GM19452 (cell line): ENCODE results near the gene TEC.
A peak's percentile ranks its signal among the peaks of the same experiment; 100 is the strongest.
"Not testable (repeated sequence)": the region's sequence is repeated elsewhere in the genome, so short reads cannot be mapped to it uniquely, and the experiment has no call there.

Source experiments
- ATAC-seq: cut with Tn5 transposase; IDR thresholded peaks from one replicate; pipeline ENCODE4 v1.9.1; 2021; ENCODE audit not compliant: unreplicated experiment

Gene TEC

DNA sequence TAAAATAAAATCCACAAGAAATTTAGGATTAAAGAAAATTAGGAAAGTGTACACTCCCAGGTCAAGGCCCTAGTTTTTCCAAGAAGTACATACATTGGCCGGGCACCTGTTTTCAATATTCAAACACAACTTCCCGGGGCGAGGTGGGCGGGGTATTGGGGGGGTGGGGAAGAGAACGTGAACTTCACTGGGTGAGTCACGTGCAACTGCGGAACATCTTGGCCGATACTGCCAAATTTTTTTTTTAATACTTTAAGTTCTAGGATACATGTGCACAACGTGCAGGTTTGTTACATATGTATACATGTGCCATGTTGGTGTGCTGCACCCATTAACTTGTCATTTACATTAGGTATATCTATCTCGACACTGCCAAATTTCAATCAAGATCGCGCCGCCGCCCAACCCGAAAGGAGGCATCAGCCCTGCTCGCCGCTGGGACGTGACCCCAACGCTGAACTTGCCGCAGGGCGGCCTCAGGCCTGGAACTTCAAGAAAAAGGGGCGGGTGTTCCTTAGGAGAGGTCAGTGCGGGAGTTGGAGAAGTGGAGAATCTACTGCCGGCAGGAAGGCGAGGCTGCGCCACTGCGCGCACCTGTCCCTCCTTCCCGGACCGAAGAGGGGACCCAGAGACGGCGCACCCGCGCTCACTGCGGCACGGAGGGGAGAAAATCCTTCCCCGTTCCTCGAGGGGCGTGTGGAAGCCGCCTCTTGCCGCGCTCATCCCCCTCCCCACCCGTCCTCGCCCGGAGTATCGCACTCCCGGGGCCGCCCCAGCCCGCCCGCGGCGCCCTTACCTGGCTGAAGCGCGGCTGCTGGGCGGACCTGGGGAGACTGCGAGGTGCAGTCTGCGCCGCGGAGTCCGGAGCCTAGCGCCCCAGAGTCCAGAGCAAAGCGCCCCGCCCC lies at the start of gene TEC:
TSS of gene TEC (minus strand) at position 883 of the 905 bp plus-strand sequence. CDS start 41,224 bp downstream, outside the sequence.
- ATAC-seq: peak; percentile 28

DNA sequence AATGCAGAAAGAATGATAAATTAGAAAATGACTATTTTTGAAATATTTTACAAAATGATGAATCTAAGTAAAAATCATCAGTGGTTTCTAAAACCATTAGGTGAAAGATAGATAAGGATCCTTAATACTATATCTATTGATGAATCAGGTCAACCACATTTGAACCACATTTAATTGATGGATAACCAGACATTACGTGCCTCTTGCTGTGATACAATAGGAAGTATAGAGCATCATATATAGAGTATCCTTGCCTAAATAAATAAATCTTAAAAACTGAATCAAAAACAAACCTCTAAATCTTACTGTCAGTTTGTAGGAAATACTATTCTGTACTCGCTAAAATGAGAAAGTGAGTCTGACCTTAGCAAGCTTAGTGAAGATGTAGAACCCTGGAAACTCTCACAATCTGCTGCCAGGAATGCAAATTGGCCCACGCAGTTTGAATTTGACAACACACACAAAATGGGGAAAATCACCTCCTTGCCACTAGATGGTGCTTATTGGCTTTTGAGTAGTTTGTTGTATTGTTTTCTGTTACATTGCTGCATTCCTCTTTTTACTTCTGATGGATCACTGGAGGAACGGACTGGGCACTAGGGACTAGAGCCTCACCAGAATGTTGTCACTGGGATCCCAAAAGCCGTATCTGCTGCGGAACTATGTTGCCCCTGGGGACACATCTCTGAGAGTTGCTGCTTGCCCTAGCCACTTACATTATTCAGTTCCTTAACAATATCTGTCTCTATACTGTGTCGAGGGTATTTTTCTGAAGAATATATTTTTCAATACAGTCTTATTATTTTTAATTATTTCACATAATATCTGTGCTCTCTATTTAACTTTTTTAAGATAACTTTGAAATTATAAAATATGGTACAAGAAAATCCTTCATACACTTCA lies 46.3 kb upstream of the TEC start:
- peak; percentile 88 for ATAC-seq

- not testable (repeated sequence) for ATAC-seq
Measured at GRCh38 chr4:48314746-48315145, 45.1 kb upstream of the TEC start.

DNA sequence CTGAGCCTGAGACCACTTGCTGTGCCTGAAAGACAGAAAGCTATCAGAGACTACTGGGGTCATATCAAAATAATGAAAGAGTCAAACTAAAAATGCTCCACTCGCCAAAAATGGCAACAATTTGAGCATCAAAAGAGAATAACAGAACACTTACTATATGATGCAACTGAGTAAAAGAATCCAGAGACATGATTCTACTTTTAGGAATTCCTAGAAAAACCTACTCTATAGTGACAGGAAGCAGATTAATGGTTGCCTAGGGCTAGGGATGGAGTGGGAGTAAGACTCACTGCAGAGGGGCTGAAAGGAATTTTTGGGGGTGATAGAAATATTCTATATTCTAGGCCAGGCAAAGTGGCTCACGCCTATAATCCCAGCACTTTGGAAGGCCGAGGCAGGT lies 42.3 kb upstream of the TEC start:
- ATAC-seq: no peak

DNA sequence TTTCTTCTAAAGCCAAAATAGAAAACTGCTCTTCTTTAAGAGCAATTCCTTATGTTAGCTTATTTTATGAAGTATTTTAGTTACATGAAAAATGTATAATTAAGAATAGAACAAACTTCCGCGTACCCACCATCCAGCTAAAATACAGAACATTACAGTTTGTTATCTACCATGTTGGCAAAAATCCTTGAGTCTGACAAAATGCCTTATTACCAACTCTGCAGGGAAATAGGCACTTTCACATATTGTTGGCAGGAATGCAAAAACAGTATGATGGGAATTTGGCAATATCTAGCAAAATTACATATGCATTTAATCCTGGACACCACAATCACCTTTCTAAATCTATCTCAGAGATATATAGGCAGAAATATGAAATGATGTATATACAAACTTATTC lies 39.3 kb upstream of the TEC start:
- ATAC-seq: no peak

DNA sequence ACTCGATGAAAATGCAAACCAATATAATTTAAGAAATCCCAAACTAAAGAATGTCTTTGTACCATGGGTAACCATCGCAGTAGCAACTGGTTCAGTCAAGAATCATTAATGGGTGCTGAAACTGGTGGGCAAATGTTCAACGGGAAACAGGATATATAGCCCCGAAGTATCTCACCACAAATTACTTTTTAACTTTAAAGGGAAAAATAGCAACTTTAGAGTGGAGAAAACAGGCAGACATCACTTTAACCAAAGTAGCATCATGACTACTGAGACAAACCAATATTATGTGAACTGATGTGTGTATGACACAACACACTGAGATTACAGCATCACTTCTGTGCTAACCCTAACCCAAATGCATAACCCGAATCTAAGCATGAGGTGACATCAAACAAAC lies 37.9 kb upstream of the TEC start:
- peak; percentile 88 for ATAC-seq

- ATAC-seq: no peak
Measured at GRCh38 chr4:48305508-48305907, 35.9 kb upstream of the TEC start.

- no peak for ATAC-seq
Measured at GRCh38 chr4:48300004-48300403, 30.4 kb upstream of the TEC start.

DNA sequence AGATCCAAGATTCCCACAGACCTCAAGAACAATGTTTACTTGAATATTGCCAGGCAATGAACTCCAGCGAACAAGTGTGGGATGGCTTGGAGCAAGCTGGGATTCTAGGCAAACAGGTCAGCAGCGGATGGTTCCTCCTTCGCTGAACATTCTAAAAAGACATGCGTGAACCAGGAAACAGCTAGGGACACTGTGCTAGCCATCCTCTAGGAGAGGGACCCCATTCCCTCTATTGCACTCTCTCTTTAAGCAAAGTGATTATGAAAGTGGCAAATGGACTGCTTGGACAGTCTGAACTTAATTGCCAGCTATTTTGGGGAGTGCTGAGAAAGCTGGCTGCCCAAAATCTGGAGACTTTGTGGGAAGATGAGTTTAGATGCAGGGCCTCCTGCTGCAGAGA lies 29.9 kb upstream of the TEC start:
- no peak for ATAC-seq

- no peak for ATAC-seq
Measured at GRCh38 chr4:48297256-48297846, 27.7 kb upstream of the TEC start.

DNA sequence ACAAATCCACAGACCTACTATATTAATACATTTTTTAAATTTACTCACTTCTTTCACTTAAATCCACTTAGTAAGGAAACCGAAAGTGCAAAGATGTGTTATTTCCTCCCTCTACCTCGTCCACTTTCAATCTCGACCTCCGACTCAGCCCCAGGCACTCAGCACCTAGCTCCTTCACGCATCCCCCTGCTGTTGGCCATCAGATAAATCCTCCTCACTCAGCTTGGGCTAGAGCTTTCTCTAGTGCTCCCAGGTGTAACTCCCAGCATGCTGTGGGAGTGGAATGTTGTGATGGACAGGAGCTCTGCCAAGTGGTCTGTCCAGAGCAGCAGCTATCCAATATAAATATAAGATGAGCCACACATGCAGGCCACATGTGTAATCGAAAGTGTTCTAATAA lies 26.7 kb upstream of the TEC start:
- ATAC-seq: peak; percentile 98

DNA sequence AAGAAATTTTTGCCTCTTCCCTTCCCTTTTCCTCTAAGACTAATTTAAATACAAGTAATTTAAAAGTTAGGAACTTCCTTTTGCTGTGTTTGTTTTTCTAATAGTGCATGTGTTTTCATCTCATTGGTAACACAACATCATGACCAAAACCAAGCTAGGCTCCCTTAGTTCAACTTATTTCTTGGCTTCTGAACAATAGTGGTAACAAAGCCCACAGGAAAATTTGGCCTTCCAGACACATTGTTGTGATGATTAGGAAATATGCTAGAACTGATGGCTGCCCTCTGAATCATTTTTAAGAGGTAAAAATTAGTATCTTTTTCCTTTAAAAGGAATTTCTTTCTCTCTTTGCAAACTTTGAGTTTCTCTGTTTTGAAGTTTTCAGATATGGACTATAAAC lies 25.5 kb upstream of the TEC start:
- ATAC-seq: no peak

GRCh38 chr4:48292218-48292790 lies 22.7 kb upstream of the TEC start:
- ATAC-seq: not testable (repeated sequence)

DNA sequence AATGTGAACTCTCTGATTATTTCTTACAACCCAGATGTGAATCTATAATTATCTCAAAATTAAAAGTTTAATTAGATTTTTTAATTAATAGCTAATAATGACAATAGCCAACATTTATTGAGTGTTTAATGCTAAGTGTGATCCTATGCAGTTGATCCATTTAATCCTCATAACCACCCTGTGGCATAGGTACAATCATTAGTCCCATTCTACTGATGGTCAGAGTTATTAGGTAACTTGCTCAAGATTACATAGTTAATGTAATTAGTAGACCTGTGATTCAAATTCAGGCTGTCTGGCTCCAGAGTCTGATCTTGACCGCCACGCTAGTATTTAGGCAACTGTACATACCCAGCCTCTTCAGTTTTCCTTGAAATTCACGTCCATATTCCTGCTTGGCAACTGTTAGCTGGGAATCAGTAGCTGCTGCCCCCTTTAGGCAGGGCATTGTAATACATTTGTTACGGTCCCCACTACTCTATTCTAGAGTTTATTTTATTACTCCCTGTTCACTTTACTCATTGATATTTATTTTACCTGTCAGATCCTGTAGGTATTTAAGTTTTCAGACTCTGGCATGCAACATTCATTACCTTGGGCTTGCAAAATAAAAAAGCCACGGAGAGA lies 20.6 kb upstream of the TEC start:
- no peak for ATAC-seq

DNA sequence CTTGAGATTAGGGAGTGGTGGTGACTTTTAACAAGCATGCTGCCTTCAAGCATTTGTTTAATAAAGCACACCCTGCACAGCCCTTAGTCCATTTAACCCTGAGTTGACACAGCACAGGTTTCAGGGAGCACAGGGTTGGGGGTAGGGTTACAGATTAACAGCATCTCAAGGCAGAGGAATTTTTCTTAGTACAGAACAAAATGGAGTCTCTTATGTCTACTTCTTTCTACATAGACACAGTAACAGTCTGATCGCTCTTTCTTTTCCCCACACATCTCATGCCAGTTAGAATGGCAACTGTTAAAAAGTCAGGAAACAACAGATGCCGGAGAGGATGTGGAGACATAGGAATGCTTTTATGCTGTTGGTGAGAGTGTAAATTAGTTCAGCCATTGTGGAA lies 16.4 kb upstream of the TEC start:
- ATAC-seq: not testable (repeated sequence)

GRCh38 chr4:48285640-48286039 lies 16.0 kb upstream of the TEC start:
- ATAC-seq: not testable (repeated sequence)

DNA sequence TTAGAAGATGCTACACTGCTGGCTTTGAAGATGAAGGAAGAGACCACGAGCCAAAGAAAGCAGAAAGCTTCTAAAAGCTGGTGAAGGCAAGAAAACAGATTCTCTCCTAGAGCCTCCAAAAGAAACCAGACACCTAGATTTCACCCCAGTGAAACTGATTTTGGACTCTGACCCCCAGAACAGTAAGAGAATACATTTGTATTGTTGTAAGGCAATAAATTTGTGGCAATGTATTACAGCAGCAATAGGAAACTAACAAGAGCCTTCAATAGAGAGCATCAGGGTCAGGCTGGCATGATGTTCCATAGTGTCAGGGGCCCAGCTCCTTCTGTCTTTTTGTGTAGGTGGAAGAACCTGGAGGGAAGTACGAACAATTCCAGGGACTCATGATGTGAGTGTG lies 6.0 kb upstream of the TEC start:
- peak; percentile 3 for ATAC-seq

GRCh38 chr4:48275247-48275646 lies 5.6 kb upstream of the TEC start:
- peak; percentile 48 for ATAC-seq

DNA sequence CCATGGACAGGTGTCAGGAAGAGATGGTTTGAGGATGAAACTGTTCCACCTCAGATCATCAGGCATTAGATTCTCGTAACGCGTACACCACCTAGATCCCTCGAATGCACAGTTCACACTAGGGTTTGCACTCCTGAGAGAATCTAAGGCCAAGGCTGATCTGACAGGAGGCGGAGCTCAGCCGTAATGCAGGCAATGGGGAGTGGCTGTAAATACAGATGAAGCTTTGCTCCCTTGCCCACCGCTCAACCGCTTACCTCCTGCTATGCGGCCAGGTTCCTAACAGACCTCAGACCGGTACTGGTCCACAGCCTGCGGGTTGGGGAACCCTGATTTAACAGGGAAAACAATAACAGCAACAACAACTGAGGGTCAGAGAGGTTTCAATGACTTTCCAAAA lies 2.0 kb upstream of the TEC start:
- no peak for ATAC-seq

DNA sequence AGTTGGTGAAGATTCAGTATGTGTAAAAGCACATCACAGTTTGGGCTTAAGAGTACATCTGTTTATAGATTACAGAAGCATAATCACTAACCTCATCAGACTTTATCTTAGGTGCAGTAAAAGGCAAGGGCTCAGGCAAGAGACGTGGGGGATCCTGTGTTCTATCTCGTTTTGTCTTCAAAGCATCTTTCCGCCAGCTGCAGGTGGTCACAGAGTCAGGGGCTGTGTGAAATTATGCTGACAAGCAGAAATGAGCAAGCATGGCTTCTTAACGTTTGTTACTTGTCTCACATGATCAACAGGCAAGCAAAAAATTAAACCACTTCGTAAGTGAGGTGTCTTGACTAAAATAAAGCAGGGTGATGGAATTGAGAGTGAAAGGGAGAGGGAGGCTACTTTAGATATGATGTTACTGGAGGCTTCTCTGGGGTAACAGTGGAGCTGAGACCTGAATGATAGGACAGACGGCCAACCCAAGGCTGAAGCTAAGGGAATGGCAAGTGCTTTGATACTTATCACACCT lies 1.4 kb upstream of the TEC start:
- ATAC-seq: peak; percentile 13
